HEK293 (cell line): Measurements from ENCODE around the gene PDIA3.
A peak's percentile ranks its signal among the peaks of the same experiment; 100 is the strongest.

ENCODE experiments used
- CTCF ChIA-PET: fragments of 350-600 bp; formaldehyde crosslinking; extraction: SDS; loops from one replicate; lab custom pipeline; 2021; ENCODE audit warnings: antibody characterized with exemption; lab: Yijun Ruan, JAX
- POLR2A ChIA-PET: fragments of 300-600 bp; formaldehyde crosslinking; extraction: SDS; loops from one replicate; lab custom pipeline; 2020; ENCODE audit warnings: antibody characterized with exemption, inconsistent platforms; lab: Yijun Ruan, JAX
- H3K27ac ChIP-seq: fragments of 200-500 bp; sonication (Bioruptor generic); 2 replicates; pipeline ENCODE4 v1.5.1; 2014; ENCODE audit warnings: low read depth, low read length, control low read depth, inconsistent platforms; ENCODE audit errors: extremely low read depth
- H3K36me3 ChIP-seq, 2 experiments: fragments of 200-500 bp in 1 of 2; sonication (Bioruptor generic) in 1 of 2; 1 replicate in 1 of 2; 2 replicates in 1 of 2; pipeline ENCODE4 v1.5.1; 2014 to 2017; ENCODE audit warnings: inconsistent platforms in 2 of 2, low read length in 2 of 2; ENCODE audit not compliant: control insufficient read depth in 2 of 2, insufficient read depth in 1 of 2
- H3K4me1 ChIP-seq: fragments of 200-500 bp; sonication (Bioruptor generic); 2 replicates; pipeline ENCODE4 v1.5.1; 2014; ENCODE audit warnings: mild to moderate bottlenecking, low read length, inconsistent platforms; ENCODE audit not compliant: control insufficient read depth, insufficient read depth
- H3K4me3 ChIP-seq: 2 replicates; pipeline ENCODE4 v1.5.1; 2011; ENCODE audit warnings: low read depth, mild to moderate bottlenecking, control low read depth, low read length, moderate library complexity
- H3K9me3 ChIP-seq: fragments of 200-500 bp; sonication (Bioruptor generic); 2 replicates; pipeline ENCODE4 v1.5.1; 2014; ENCODE audit warnings: low read depth, low read length, inconsistent platforms; ENCODE audit not compliant: control insufficient read depth, insufficient read depth
- CTCF ChIP-seq: fragments of 450-650 bp; formaldehyde crosslinking; IDR thresholded peaks from 2 replicates; pipeline ENCODE4 v1.5.1; 2016; ENCODE audit warnings: missing biosample characterization, missing genetic modification characterization
- GLIS1 ChIP-seq: fragments of 450-650 bp; formaldehyde crosslinking; IDR thresholded peaks from 2 replicates; pipeline ENCODE4 v1.5.1; 2016; ENCODE audit warnings: missing biosample characterization, missing genetic modification characterization
- KLF1 ChIP-seq: fragments of 450-650 bp; formaldehyde crosslinking; IDR thresholded peaks from 2 replicates; pipeline ENCODE4 v1.5.1; 2016; ENCODE audit warnings: missing biosample characterization, missing genetic modification characterization
- MEIS1 ChIP-seq: sonication (generic); formaldehyde crosslinking; IDR thresholded peaks from 2 replicates; pipeline ENCODE4 v1.8.1; 2022; ENCODE audit warnings: missing genetic modification reagents, mild to moderate bottlenecking, borderline replicate concordance
- MYNN ChIP-seq: fragments of 450-650 bp; formaldehyde crosslinking; IDR thresholded peaks from 2 replicates; pipeline ENCODE4 v1.5.1; 2016; ENCODE audit warnings: missing biosample characterization, missing genetic modification characterization, borderline replicate concordance
- WT1 ChIP-seq: fragments of 450-650 bp; formaldehyde crosslinking; IDR thresholded peaks from 2 replicates; pipeline ENCODE4 v1.5.1; 2016; ENCODE audit warnings: missing biosample characterization, missing genetic modification characterization
- YY1 ChIP-seq: fragments of 450-650 bp; formaldehyde crosslinking; IDR thresholded peaks from 2 replicates; pipeline ENCODE4 v1.5.1; 2018; ENCODE audit warnings: missing biosample characterization, missing genetic modification characterization
- ZBTB26 ChIP-seq: fragments of 450-650 bp; formaldehyde crosslinking; optimal IDR thresholded peaks from 2 replicates; pipeline ENCODE3; 2016; ENCODE audit warnings: missing biosample characterization, mild to moderate bottlenecking, missing genetic modification characterization
- ZNF18 ChIP-seq: fragments of 450-650 bp; formaldehyde crosslinking; IDR thresholded peaks from 2 replicates; pipeline ENCODE4 v1.5.1; 2016; ENCODE audit warnings: missing biosample characterization, missing genetic modification characterization
- ZNF24 ChIP-seq: fragments of 450-650 bp; formaldehyde crosslinking; IDR thresholded peaks from 2 replicates; pipeline ENCODE4 v1.5.1; 2016; ENCODE audit warnings: missing biosample characterization, missing genetic modification characterization
- ZNF248 ChIP-seq: fragments of 450-650 bp; formaldehyde crosslinking; IDR thresholded peaks from 2 replicates; pipeline ENCODE4 v1.5.1; 2017; ENCODE audit warnings: missing biosample characterization, missing genetic modification characterization
- ZNF362 ChIP-seq: fragments of 450-650 bp; formaldehyde crosslinking; IDR thresholded peaks from 2 replicates; pipeline ENCODE4 v1.5.1; 2016; ENCODE audit warnings: missing biosample characterization, missing genetic modification characterization
- ZNF366 ChIP-seq: fragments of 450-650 bp; formaldehyde crosslinking; conservative IDR thresholded peaks from 2 replicates; pipeline ENCODE4 v1.5.1; 2016; ENCODE audit warnings: missing biosample characterization, missing genetic modification characterization
- ZNF391 ChIP-seq: fragments of 450-650 bp; formaldehyde crosslinking; IDR thresholded peaks from 2 replicates; pipeline ENCODE4 v1.5.1; 2016; ENCODE audit warnings: low read depth, missing biosample characterization, missing genetic modification characterization, borderline replicate concordance
- ZNF580 ChIP-seq: fragments of 450-650 bp; formaldehyde crosslinking; IDR thresholded peaks from 2 replicates; pipeline ENCODE4 v1.5.1; 2016; ENCODE audit warnings: missing biosample characterization, missing genetic modification characterization
- ZNF600 ChIP-seq: fragments of 450-650 bp; formaldehyde crosslinking; IDR thresholded peaks from 2 replicates; pipeline ENCODE4 v1.5.1; 2016; ENCODE audit warnings: missing biosample characterization, missing genetic modification characterization
- ZNF610 ChIP-seq: fragments of 450-650 bp; formaldehyde crosslinking; IDR thresholded peaks from 2 replicates; pipeline ENCODE4 v1.5.1; 2016; ENCODE audit warnings: missing biosample characterization, missing genetic modification characterization, borderline replicate concordance
- ZSCAN23 ChIP-seq: fragments of 450-650 bp; formaldehyde crosslinking; IDR thresholded peaks from 2 replicates; pipeline ENCODE4 v1.5.1; 2016; ENCODE audit warnings: missing biosample characterization, missing genetic modification characterization

PDIA3 gene

GRCh38 chr15:43763819-43764446 lies 17.7 kb downstream of the PDIA3 start (continued):
- TF ChIP-seq ZNF248 (tag by site-specific recombination) (no peak), ZNF366 (tag by site-specific recombination) (no peak), ZNF391 (tag by site-specific recombination) (no peak), WT1 (tag by site-specific recombination) (no peak), ZBTB26 (tag by site-specific recombination) (no peak), ZNF600 (no peak), MEIS1 (no peak)
- TF ChIP-seq, all 188 proteins: peak for 0

- Histone ChIP-seq H3K9me3 (no peaks in the 10 kb centered on the region), H3K36me3 (peaks cover 64 to 93% of the 10 kb centered on the region in 2 experiments), H3K4me3 (no peak overlapping the region), H3K27ac (no peak overlapping the region), H3K4me1 (no peaks in the 10 kb centered on the region)
- ChIA-PET CTCF (interaction anchor here (0.7 to 2.2 kb wide), 6 partner anchors 13 to 1025 kb away, joined by 3 to 12 read pairs (median 4); no protein-coding TSS in a partner anchor), POLR2A (no interaction called here)
- TF ChIP-seq ZNF580 (tag by site-specific recombination) (no peak), CTCF (tag by site-specific recombination) (0 out of 2 replicates have a peak, but pooled peaks have one; percentile 37), ZNF24 (no peak), ZNF610 (no peak), ZSCAN23 (tag by site-specific recombination) (no peak), ZNF362 (tag by site-specific recombination) (0 out of 2 replicates have a peak, but pooled peaks have one; percentile 40)
Observed at GRCh38 chr15:43769584-43770228, 23.5 kb downstream of the PDIA3 start.

GRCh38 chr15:43771816-43772215 lies 25.6 kb downstream of the PDIA3 start:
- H3K4me3 ChIP-seq, result no peak overlapping the region
- H3K27ac ChIP-seq, result no peak overlapping the region
- POLR2A ChIA-PET, result no interaction called here
- peaks cover 3% of the 10 kb centered on the region; the same call in 1 of the 2 replicates for H3K4me1 ChIP-seq
- CTCF ChIA-PET, result no interaction called here
- TF ChIP-seq KLF1 (0 out of 2 replicates have a peak, but pooled peaks have one; percentile 11), GLIS1 (tag by site-specific recombination) (no peak), MYNN (tag by site-specific recombination) (no peak), ZNF18 (tag by site-specific recombination) (no peak), YY1 (tag by site-specific recombination) (no peak)
- peaks cover 46 to 72% of the 10 kb centered on the region in 2 experiments for H3K36me3 ChIP-seq
- H3K9me3 ChIP-seq, result no peaks in the 10 kb centered on the region
